ENCODE measurements around the gene ARID3A.

DNA sequence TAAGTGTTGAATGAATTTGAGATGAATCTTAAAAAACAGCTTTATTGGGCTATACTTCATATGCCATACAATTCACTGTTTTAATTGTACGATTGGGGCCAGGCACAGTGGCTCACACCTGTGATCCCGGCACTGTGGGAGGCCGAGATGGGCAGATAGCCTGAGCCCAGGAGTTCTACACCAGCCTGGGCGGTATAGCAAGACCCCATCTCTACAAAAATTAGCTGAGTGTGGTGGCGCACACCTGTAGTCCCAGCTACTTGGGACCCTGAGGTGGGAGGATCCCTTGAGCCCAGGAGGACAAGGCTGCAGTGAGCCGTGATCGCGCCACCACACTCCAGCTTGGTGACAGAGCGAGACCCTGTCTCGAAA lies 10.3 kb downstream of the ARID3A start:
- TF ChIP-seq, protein P1, sequence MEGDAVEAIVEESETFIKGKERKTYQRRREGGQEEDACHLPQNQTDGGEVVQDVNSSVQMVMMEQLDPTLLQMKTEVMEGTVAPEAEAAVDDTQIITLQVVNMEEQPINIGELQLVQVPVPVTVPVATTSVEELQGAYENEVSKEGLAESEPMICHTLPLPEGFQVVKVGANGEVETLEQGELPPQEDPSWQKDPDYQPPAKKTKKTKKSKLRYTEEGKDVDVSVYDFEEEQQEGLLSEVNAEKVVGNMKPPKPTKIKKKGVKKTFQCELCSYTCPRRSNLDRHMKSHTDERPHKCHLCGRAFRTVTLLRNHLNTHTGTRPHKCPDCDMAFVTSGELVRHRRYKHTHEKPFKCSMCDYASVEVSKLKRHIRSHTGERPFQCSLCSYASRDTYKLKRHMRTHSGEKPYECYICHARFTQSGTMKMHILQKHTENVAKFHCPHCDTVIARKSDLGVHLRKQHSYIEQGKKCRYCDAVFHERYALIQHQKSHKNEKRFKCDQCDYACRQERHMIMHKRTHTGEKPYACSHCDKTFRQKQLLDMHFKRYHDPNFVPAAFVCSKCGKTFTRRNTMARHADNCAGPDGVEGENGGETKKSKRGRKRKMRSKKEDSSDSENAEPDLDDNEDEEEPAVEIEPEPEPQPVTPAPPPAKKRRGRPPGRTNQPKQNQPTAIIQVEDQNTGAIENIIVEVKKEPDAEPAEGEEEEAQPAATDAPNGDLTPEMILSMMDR (IDR thresholded peaks at IDR 0.05; ENCODE audit: insufficient read depth, low read depth, low read length) = no peak
- TF ChIP-seq EZH2 (IDR thresholded peaks at IDR 0.05; ENCODE audit: insufficient read depth, low read length) = no peak

All from astrocyte (in vitro differentiated cells and primary cell).